Upper lobe of right lung (tissue), 1 donor: ENCODE data around the gene PIKFYVE. TPM values are rescaled to one million over a fixed set of nuclear protein-coding genes. Genes with fewer than 3 reads are reported as not detected.

Source experiments
- ATAC-seq: fragments of 200-7000 bp; cut with Tn5 transposase; one replicate; pipeline ENCODE4 v1.9.1; 2020; ENCODE audit warnings: mild to moderate bottlenecking, moderate library complexity
- DNase-seq: peaks from one replicate; pipeline ENCODE4 v3.0.0-alpha.2; 2020
- H3K27ac ChIP-seq: fragments of 200-600 bp; one replicate; pipeline ENCODE4 v1.8.0; 2022
- H3K27me3 ChIP-seq: fragments of 200-600 bp; one replicate; pipeline ENCODE4 v1.8.0; 2022; ENCODE audit warnings: mild to moderate bottlenecking
- H3K36me3 ChIP-seq: fragments of 200-600 bp; one replicate; pipeline ENCODE4 v1.8.0; 2022
- H3K4me1 ChIP-seq: fragments of 200-600 bp; one replicate; pipeline ENCODE4 v1.8.0; 2022
- H3K4me3 ChIP-seq: fragments of 200-600 bp; one replicate; pipeline ENCODE4 v1.8.0; 2022; ENCODE audit warnings: mild to moderate bottlenecking
- H3K9me3 ChIP-seq: fragments of 200-600 bp; one replicate; pipeline ENCODE4 v1.8.0; 2022
- CTCF ChIP-seq: fragments of 200-600 bp; IDR thresholded peaks from one replicate; pipeline ENCODE4 v1.8.0; 2022; ENCODE audit warnings: antibody characterized with exemption
- intact Hi-C: fragments of 100-400 bp; cut with DNase I; formaldehyde crosslinking; loops from one replicate; pipeline ENCODE4 v1.11.0; 2022
- total RNA-seq: library from RNA; stranded (reverse); fragmentation: NEBNext Ultra II Directional; extraction: Animal tissue kit (Norgen Biotek cat#: 25700); gene quantifications from one replicate; pipeline ENCODE4 v1.2.1, GENCODE V29; 2021
- donor health status: DM: no; HTN: yes; CAD: no; lungs with severe emphysema.

The PIKFYVE gene
- total RNA-seq, 1 donor from 2014 or later = 32.5 TPM

GRCh38 chr2:208245746-208246145 is 20.3 kb upstream of the PIKFYVE start:
- no peak overlapping the region for H3K27ac ChIP-seq
- DNase-seq (no peak), ATAC-seq (no peak)
- peaks cover 4% of the 10 kb centered on the region for H3K4me1 ChIP-seq
- H3K36me3 ChIP-seq = peaks cover 99% of the 10 kb centered on the region
- intact Hi-C loops = no loop called here
- no peaks in the 10 kb centered on the region for H3K9me3 ChIP-seq
- no peak overlapping the region for H3K4me3 ChIP-seq
- no peaks in the 10 kb centered on the region for H3K27me3 ChIP-seq
- TF ChIP-seq CTCF = no peak

DNA sequence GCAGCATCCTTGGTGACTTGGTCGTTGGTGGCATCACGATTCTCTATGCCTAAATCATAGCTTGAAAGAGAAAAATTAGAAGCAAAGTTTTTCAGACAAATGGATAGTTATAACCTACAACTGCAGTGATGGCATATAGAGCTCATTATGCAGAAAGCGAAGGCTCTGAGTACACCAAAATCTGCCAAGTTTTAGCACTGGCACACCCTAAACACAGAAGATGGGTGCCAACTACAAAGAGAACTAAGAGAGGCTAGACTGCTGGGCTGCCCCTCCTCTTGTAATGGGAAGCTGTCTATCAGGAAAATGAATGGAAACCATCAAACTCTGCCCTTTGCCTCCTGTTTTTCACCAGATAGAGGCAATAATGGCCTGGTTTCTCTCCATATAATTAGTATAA is 17.5 kb upstream of the PIKFYVE start:
- ATAC-seq = no peak
- Histone ChIP-seq H3K27ac (no peak overlapping the region), H3K36me3 (peaks cover 86% of the 10 kb centered on the region), H3K4me1 (peaks cover 25% of the 10 kb centered on the region), H3K9me3 (no peaks in the 10 kb centered on the region), H3K27me3 (no peaks in the 10 kb centered on the region), H3K4me3 (no peak overlapping the region)
- DNase-seq = no peak
- intact Hi-C loops = no loop called here
- no peak for TF ChIP-seq CTCF

DNA sequence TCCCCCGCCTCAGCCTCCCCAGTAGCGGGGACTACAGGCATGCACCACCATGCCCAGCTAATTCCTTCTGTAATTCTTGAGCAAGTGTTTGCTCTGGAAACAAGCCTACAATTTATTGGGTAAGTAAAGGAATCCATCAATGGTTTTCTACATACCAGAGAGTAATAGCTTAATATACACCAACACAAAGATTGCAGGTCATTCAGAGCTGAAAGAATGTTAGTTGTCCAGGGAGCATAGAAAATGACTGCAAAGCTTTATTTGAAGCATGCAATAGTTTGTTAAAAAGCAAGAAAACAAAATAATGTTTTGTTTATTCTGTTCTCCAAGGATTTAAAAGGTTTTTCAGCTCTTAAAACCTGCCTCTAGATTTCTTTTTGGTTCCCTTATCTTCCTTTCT is 16.8 kb upstream of the PIKFYVE start:
- no peak for ATAC-seq
- intact Hi-C loops = no loop called here
- Histone ChIP-seq H3K27me3 (no peaks in the 10 kb centered on the region), H3K36me3 (peaks cover 79% of the 10 kb centered on the region), H3K4me3 (no peak overlapping the region), H3K27ac (no peak overlapping the region), H3K9me3 (no peaks in the 10 kb centered on the region), H3K4me1 (peaks cover 29% of the 10 kb centered on the region)
- no peak for DNase-seq
- TF ChIP-seq CTCF = no peak

DNA sequence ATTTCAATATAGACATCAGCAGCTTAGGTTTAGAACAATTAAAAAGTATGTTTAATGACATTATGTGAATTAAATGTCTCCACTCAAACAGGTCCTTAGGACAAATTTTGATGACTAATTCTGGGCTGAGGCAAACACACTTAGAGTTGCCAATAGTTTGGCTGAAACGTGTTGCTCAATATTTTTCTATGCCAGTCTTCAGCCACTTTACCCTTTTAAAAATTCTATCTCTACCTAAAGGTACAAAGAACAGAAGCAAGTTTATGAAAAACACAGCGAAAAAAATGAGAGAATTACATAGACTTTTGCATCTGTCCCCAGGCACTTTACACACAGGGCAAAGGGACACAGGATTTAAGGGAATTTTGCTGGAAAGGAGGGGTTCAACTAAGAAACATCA is 15.7 kb upstream of the PIKFYVE start:
- no peak for DNase-seq
- Histone ChIP-seq H3K36me3 (peaks cover 68% of the 10 kb centered on the region), H3K27me3 (no peaks in the 10 kb centered on the region), H3K4me3 (no peak overlapping the region), H3K27ac (no peak overlapping the region), H3K9me3 (no peaks in the 10 kb centered on the region), H3K4me1 (peaks cover 29% of the 10 kb centered on the region)
- intact Hi-C loops = no loop called here
- ATAC-seq = no peak
- TF ChIP-seq CTCF = no peak

- Histone ChIP-seq H3K27me3 (no peaks in the 10 kb centered on the region), H3K4me1 (peaks cover 35% of the 10 kb centered on the region), H3K27ac (no peak overlapping the region), H3K9me3 (no peaks in the 10 kb centered on the region), H3K36me3 (peaks cover 61% of the 10 kb centered on the region), H3K4me3 (no peak overlapping the region)
- DNase-seq (no peak), ATAC-seq (no peak)
- no peak for TF ChIP-seq CTCF
- intact Hi-C loops = no loop called here
These were observed 15.0 kb upstream of the PIKFYVE start for GRCh38 chr2:208251098-208251497.
